ENCODE results near the gene OTUB2. TPM values are rescaled to one million over a fixed set of nuclear protein-coding genes. Genes with fewer than 3 reads are reported as not detected.

OTUB2 gene
- total RNA-seq, 1 experiment from 2014 or later: 3.4 TPM

- Histone ChIP-seq H3K27ac (ENCODE audit: low read length) (no peak overlapping the region), H3K4me3 (ENCODE audit: low read depth in 2 of 2, low read length in 2 of 2) (no peak overlapping the region), H3K36me3 (ENCODE audit: control insufficient read depth, insufficient read depth, low read length) (peaks cover 4% of the 10 kb centered on the region; the same call in 1 of the 2 replicates), H3K9me3 (ENCODE audit: control insufficient read depth, insufficient read depth, low read depth, low read length) (no peaks in the 10 kb centered on the region), H3K27me3 (ENCODE audit: control insufficient read depth, insufficient read depth, low read length) (no peaks in the 10 kb centered on the region), H3K4me1 (ENCODE audit: control insufficient read depth, insufficient read depth, low read length) (no peaks in the 10 kb centered on the region)
- in situ Hi-C loops (cut with HindIII; ENCODE audit: low pct_unique_long_range_greater_than_20kb, low sequenced_read_pairs) (no loop called here), intact Hi-C loops (cut with micrococcal nuclease; ENCODE audit: unreplicated experiment) (loop anchor here (5.0 kb wide), 1 partner anchor 86 kb away; no protein-coding TSS in a partner anchor)
- ChIA-PET CTCF (interaction anchor here (0.9 kb wide), 1 partner anchor 81 kb away, joined by 3 read pairs; no protein-coding TSS in a partner anchor), POLR2A (no interaction called here)
- no peak for DNase-seq (ENCODE audit: low read depth, low spot score)
- TF ChIP-seq TCF7L2 (IDR thresholded peaks at IDR 0.05; ENCODE audit: low read depth, low read length): no peak
- no TSS peak for BruUV-seq (replicated peaks)
- ATAC-seq: no peak
Observed at GRCh38 chr14:94051115-94051514, 25.0 kb downstream of the OTUB2 start.

GRCh38 chr14:94051779-94052178 is 25.6 kb downstream of the OTUB2 start:
- Histone ChIP-seq H3K27me3 (ENCODE audit: control insufficient read depth, insufficient read depth, low read length) (no peaks in the 10 kb centered on the region), H3K36me3 (ENCODE audit: control insufficient read depth, insufficient read depth, low read length) (peaks cover 5% of the 10 kb centered on the region; the same call in 1 of the 2 replicates), H3K9me3 (ENCODE audit: control insufficient read depth, insufficient read depth, low read depth, low read length) (no peaks in the 10 kb centered on the region), H3K4me3 (ENCODE audit: low read depth in 2 of 2, low read length in 2 of 2) (no peak overlapping the region), H3K4me1 (ENCODE audit: control insufficient read depth, insufficient read depth, low read length) (no peaks in the 10 kb centered on the region), H3K27ac (ENCODE audit: low read length) (no peak overlapping the region)
- no peak for TF ChIP-seq SIN3A (IDR thresholded peaks at IDR 0.05; ENCODE audit: borderline replicate concordance, insufficient read depth, low read depth, low read length)
- TF ChIP-seq REST (IDR thresholded peaks at IDR 0.05; ENCODE audit: insufficient read depth in 1 of 2, low read depth in 2 of 2, low read length in 1 of 2): no peak
- no peak for TF ChIP-seq CTCF (IDR thresholded peaks at IDR 0.05)
- no peak for TF ChIP-seq POLR2AphosphoS5 (IDR thresholded peaks at IDR 0.05; ENCODE audit: low read depth, low read length)
- TF ChIP-seq TCF7L2 (IDR thresholded peaks at IDR 0.05; ENCODE audit: low read depth, low read length): no peak
- CTCF ChIA-PET: interaction anchor here (0.9 kb wide), 1 partner anchor 80 kb away, joined by 3 read pairs; no protein-coding TSS in a partner anchor
- in situ Hi-C loops (cut with HindIII; ENCODE audit: low pct_unique_long_range_greater_than_20kb, low sequenced_read_pairs): no loop called here
- no TSS peak for BruUV-seq (replicated peaks)
- DNase-seq (ENCODE audit: low read depth, low spot score): no peak
- intact Hi-C loops (cut with micrococcal nuclease; ENCODE audit: unreplicated experiment): loop anchor here (5.0 kb wide), 1 partner anchor 86 kb away; no protein-coding TSS in a partner anchor
- POLR2A ChIA-PET: no interaction called here
- ATAC-seq: no peak

GRCh38 chr14:94052199-94052598 is 26.1 kb downstream of the OTUB2 start:
- BruUV-seq (replicated peaks): no TSS peak
- CTCF ChIA-PET: no interaction called here

More at GRCh38 chr14:94052199-94052598, 26.1 kb downstream of the OTUB2 start:
- DNase-seq (ENCODE audit: low read depth, low spot score) (no peak), ATAC-seq (no peak)
- intact Hi-C loops (cut with micrococcal nuclease; ENCODE audit: unreplicated experiment): loop anchor here (5.0 kb wide), 1 partner anchor 85 kb away; no protein-coding TSS in a partner anchor
- Histone ChIP-seq H3K27me3 (ENCODE audit: control insufficient read depth, insufficient read depth, low read length) (no peaks in the 10 kb centered on the region), H3K9me3 (ENCODE audit: control insufficient read depth, insufficient read depth, low read depth, low read length) (no peaks in the 10 kb centered on the region), H3K4me3 (ENCODE audit: low read depth in 2 of 2, low read length in 2 of 2) (no peak overlapping the region), H3K27ac (ENCODE audit: low read length) (no peak overlapping the region), H3K4me1 (ENCODE audit: control insufficient read depth, insufficient read depth, low read length) (no peaks in the 10 kb centered on the region), H3K36me3 (ENCODE audit: control insufficient read depth, insufficient read depth, low read length) (peaks cover 5% of the 10 kb centered on the region; the same call in 1 of the 2 replicates)
- in situ Hi-C loops (cut with HindIII; ENCODE audit: low pct_unique_long_range_greater_than_20kb, low sequenced_read_pairs): no loop called here
- POLR2A ChIA-PET: no interaction called here
- TF ChIP-seq CTCF (IDR thresholded peaks at IDR 0.05) (no peak), REST (IDR thresholded peaks at IDR 0.05; ENCODE audit: insufficient read depth in 1 of 2, low read depth in 2 of 2, low read length in 1 of 2) (no peak), POLR2AphosphoS5 (IDR thresholded peaks at IDR 0.05; ENCODE audit: low read depth, low read length) (no peak), TCF7L2 (IDR thresholded peaks at IDR 0.05; ENCODE audit: low read depth, low read length) (no peak), SIN3A (IDR thresholded peaks at IDR 0.05; ENCODE audit: borderline replicate concordance, insufficient read depth, low read depth, low read length) (no peak)
